ENCODE measurements around the gene GALNT12. TPM values are rescaled to one million over a fixed set of nuclear protein-coding genes. Genes with fewer than 3 reads are reported as not detected.
A peak's percentile ranks its signal among the peaks of the same experiment; 100 is the strongest.

Gene GALNT12
- total and polyA plus RNA-seq, 2 donors (not counting 1 experiment from before 2014, with no cell fraction given), result 3.2 to 4.5 TPM

DNA sequence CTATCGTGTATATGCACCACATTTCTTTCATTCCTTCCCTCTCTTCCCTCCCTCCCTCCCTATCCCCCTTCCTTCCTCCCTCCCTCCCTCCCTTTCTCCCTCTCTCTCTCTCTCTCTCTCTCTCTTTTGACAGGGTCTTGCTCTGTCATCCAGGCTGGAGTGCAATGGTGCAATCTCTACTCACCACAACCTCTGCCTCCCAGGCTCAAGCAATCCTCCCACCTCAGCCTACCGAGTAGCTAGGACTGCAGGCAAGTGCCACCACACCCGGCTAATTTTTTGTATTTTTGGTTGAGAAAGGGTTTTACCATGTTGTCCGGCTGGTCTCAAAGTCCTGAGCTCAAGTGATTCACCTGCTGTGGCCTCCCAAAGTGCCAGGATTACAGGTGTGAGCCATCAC lies 10.0 kb upstream of the GALNT12 start:
- H3K4me2 ChIP-seq (replicated peaks; ENCODE audit: low read depth, low read length, poor library complexity, severe bottlenecking), result no peak overlapping the region
- H3K27ac ChIP-seq (ENCODE audit: low read length in 2 of 2), result no peak overlapping the region
- no peak overlapping the region for H2AFZ ChIP-seq (ENCODE audit: insufficient read depth, low read depth, low read length, poor library complexity, severe bottlenecking)
- no peaks in the 10 kb centered on the region for H4K20me1 ChIP-seq (ENCODE audit: control insufficient read depth, insufficient read depth, low read length, poor library complexity, severe bottlenecking)
- ChIA-PET POLR2A (no interaction called here), CTCF (interaction anchor here (1.1 to 1.2 kb wide), 2 partner anchors 9 to 19 kb away, joined by 4 to 6 read pairs; partner anchors contain the start of gene GALNT12)
- Mint-ChIP-seq H3K27ac (peak overlapping the region; percentile 37), H3K4me3 (peak overlapping the region; percentile 88), H3K4me1 (peaks cover 18% of the 10 kb centered on the region), H3K9me3 (ENCODE audit: insufficient read depth) (peaks cover 9% of the 10 kb centered on the region), H3K27me3 (peaks cover 6% of the 10 kb centered on the region)
- ATAC-seq (ENCODE audit: low read depth) (no peak), DNase-seq (no peak)
- TF ChIP-seq, protein P1, sequence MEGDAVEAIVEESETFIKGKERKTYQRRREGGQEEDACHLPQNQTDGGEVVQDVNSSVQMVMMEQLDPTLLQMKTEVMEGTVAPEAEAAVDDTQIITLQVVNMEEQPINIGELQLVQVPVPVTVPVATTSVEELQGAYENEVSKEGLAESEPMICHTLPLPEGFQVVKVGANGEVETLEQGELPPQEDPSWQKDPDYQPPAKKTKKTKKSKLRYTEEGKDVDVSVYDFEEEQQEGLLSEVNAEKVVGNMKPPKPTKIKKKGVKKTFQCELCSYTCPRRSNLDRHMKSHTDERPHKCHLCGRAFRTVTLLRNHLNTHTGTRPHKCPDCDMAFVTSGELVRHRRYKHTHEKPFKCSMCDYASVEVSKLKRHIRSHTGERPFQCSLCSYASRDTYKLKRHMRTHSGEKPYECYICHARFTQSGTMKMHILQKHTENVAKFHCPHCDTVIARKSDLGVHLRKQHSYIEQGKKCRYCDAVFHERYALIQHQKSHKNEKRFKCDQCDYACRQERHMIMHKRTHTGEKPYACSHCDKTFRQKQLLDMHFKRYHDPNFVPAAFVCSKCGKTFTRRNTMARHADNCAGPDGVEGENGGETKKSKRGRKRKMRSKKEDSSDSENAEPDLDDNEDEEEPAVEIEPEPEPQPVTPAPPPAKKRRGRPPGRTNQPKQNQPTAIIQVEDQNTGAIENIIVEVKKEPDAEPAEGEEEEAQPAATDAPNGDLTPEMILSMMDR (IDR thresholded peaks at IDR 0.05), result no peak
- H3K9ac ChIP-seq (ENCODE audit: low read length), result no peak overlapping the region
- H3K36me3 ChIP-seq (replicated peaks in 1 of 2; ENCODE audit: control extremely low read depth in 1 of 2, control insufficient read depth in 1 of 2, extremely low read depth in 1 of 2, insufficient read depth in 2 of 2, low read length in 1 of 2), result no peaks in the 10 kb centered on the region
- H3K27me3 ChIP-seq (replicated peaks in 1 of 4; ENCODE audit: control extremely low read depth in 1 of 4, control insufficient read depth in 3 of 4, insufficient read depth in 4 of 4, low read length in 3 of 4), result no peaks in the 10 kb centered on the region
- no peaks in the 10 kb centered on the region for H3K79me2 ChIP-seq (ENCODE audit: control insufficient read depth, insufficient read depth, low read length)
- H3K4me1 ChIP-seq (ENCODE audit: control insufficient read depth in 2 of 2, insufficient read depth in 2 of 2, low read length in 2 of 2), result peaks cover 10 to 13% of the 10 kb centered on the region in 2 donors
- H3K9me3 ChIP-seq (ENCODE audit: control extremely low read depth in 1 of 3, control insufficient read depth in 2 of 3, insufficient read depth in 1 of 3, low read length in 2 of 3), result peaks cover 0 to 3% (median 2%) of the 10 kb centered on the region in 3 donors
- intact Hi-C loops (cut with micrococcal nuclease), result loop anchor here (2.0 to 10.0 kb wide), 4 partner anchors 541 to 1637 kb away; partner anchors contain the start of genes CORO2A and TRMO
- WGBS (ENCODE audit: insufficient coverage), result 93% methylated on average over 2 of the region's 4 CpGs
- H3K4me3 ChIP-seq (ENCODE audit: control extremely low read depth in 1 of 5, extremely low read depth in 1 of 5, insufficient read depth in 1 of 5, low read depth in 2 of 5, low read length in 4 of 5), result no peak overlapping the region

DNA sequence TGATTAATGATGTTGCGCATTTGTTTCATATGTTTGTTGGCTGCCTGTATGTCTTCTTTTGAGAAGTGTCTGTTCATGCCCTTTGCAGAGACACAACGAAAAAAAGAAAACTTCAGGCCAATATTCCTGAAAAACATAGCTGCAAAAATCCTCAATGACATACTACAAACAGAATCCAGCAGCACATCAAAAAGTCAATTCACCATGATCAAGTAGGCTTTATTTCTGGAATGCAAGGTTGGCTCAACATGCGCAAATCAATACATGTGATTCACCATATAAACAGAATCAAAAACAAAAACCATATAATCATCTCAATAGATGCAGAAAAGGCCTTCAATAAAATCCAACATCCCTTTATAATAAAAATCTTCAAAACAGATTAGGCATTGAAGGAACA lies 9.2 kb upstream of the GALNT12 start:
- peaks cover 7% of the 10 kb centered on the region for H3K27me3 Mint-ChIP-seq
- Histone ChIP-seq H3K9ac (ENCODE audit: low read length) (no peak overlapping the region), H3K27ac (ENCODE audit: low read length in 2 of 2) (no peak overlapping the region), H3K4me3 (ENCODE audit: control extremely low read depth in 1 of 5, extremely low read depth in 1 of 5, insufficient read depth in 1 of 5, low read depth in 2 of 5, low read length in 4 of 5) (no peak overlapping the region), H3K27me3 (replicated peaks in 1 of 4; ENCODE audit: control extremely low read depth in 1 of 4, control insufficient read depth in 3 of 4, insufficient read depth in 4 of 4, low read length in 3 of 4) (peaks cover 0 to 6% (median 2%) of the 10 kb centered on the region in 4 experiments), H3K36me3 (replicated peaks in 1 of 2; ENCODE audit: control extremely low read depth in 1 of 2, control insufficient read depth in 1 of 2, extremely low read depth in 1 of 2, insufficient read depth in 2 of 2, low read length in 1 of 2) (no peaks in the 10 kb centered on the region), H3K4me1 (ENCODE audit: control insufficient read depth in 2 of 2, insufficient read depth in 2 of 2, low read length in 2 of 2) (peaks cover 10 to 13% of the 10 kb centered on the region in 2 donors), H4K20me1 (ENCODE audit: control insufficient read depth, insufficient read depth, low read length, poor library complexity, severe bottlenecking) (no peaks in the 10 kb centered on the region), H2AFZ (ENCODE audit: insufficient read depth, low read depth, low read length, poor library complexity, severe bottlenecking) (no peak overlapping the region), H3K4me2 (replicated peaks; ENCODE audit: low read depth, low read length, poor library complexity, severe bottlenecking) (no peak overlapping the region), H3K9me3 (ENCODE audit: control extremely low read depth in 1 of 3, control insufficient read depth in 2 of 3, insufficient read depth in 1 of 3, low read length in 2 of 3) (peaks cover 0 to 3% (median 2%) of the 10 kb centered on the region in 3 donors), H3K79me2 (ENCODE audit: control insufficient read depth, insufficient read depth, low read length) (no peaks in the 10 kb centered on the region)
- no peak for TF ChIP-seq EZH2 (IDR thresholded peaks at IDR 0.05; ENCODE audit: borderline replicate concordance, insufficient read depth, low read depth, low read length, poor library complexity, severe bottlenecking)
- TF ChIP-seq, protein P1 (IDR thresholded peaks at IDR 0.05), result no peak
- intact Hi-C loops (cut with micrococcal nuclease), result loop anchor here (10.0 kb wide), 1 partner anchor 1637 kb away; no protein-coding TSS in a partner anchor
- WGBS (ENCODE audit: insufficient coverage), result no CpG with 5 or more reads among the region's 3 CpGs
- CTCF ChIA-PET, result no interaction called here
- H3K9me3 Mint-ChIP-seq (ENCODE audit: insufficient read depth), result peaks cover 9% of the 10 kb centered on the region
- H3K4me3 Mint-ChIP-seq, result peak overlapping the region; percentile 61
- no peak for DNase-seq
- no peak for ATAC-seq (ENCODE audit: low read depth)
- POLR2A ChIA-PET, result no interaction called here
- H3K27ac Mint-ChIP-seq, result no peak overlapping the region
- peaks cover 18% of the 10 kb centered on the region for H3K4me1 Mint-ChIP-seq
